HFF-Myc (cell line): Measurements from ENCODE around the gene DLD.

Experiments used
- DNase-seq: peaks from one replicate; pipeline ENCODE4 v3.0.0-alpha.2; 2011; ENCODE audit warnings: low read depth; ENCODE audit errors: extremely low read depth
- H3K4me3 ChIP-seq: replicated peaks from 2 replicates; pipeline ENCODE4 v1.5.1; 2011; ENCODE audit warnings: low read depth, mild to moderate bottlenecking, control low read depth, low read length
- CTCF ChIP-seq: IDR thresholded peaks from 2 replicates; pipeline ENCODE4 v1.5.1; 2012; ENCODE audit warnings: mild to moderate bottlenecking, low read depth, low read length, control low read depth; ENCODE audit errors: missing control alignments

DLD gene

DNA sequence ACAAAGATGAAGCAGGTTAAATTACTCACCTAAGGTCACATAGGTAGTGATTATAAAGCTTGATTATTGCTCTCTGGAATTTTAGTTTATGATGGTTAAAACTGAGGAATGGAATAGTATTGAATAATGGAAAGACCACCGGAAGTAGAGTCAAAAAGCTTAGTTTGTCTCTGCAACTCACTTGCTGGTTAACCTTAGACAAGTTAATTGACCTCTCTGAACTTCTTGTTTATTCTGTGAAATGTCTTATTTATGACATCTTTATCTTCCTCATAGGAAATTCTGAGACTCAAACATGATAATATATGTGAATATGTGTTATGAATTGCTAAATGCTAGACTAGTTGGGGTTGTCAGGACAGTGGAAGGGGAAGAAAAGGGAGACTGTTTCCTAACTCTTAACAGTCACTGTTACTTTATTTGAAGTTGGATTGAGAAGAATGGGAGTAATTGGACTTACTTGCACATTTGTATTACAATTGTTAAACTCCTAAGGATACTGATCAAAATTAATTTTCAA is 9.6 kb downstream of the DLD start:
- no peak overlapping the region for H3K4me3 ChIP-seq
- no peak for DNase-seq
- no peak for TF ChIP-seq CTCF

GRCh38 chr7:107902381-107902780 is 11.4 kb downstream of the DLD start:
- H3K4me3 ChIP-seq = no peak overlapping the region
- TF ChIP-seq CTCF = no peak
- DNase-seq = no peak

GRCh38 chr7:107907790-107908189 is 16.8 kb downstream of the DLD start:
- no peak for DNase-seq
- no peak for TF ChIP-seq CTCF
- no peak overlapping the region for H3K4me3 ChIP-seq

DNA sequence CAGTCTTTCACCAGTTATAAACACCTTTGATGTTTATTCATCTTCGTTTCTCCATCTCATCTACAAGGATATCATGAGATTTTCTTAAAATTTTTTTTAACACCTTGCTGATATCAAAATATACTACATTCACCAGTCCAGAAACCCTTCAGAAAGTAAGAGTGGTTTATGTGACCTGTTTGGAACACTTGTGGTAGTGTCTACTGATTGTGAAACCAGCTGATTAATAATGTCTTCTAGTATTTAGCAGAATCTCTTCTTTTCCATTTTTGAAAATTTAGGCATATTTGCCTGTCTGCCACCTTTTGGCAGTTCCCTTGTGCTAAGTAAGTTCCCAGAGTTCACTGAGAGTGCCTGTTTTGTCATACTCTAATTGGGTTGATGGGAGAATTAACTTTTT is 18.5 kb downstream of the DLD start:
- no peak overlapping the region for H3K4me3 ChIP-seq
- no peak for DNase-seq
- TF ChIP-seq CTCF = no peak

- no peak overlapping the region for H3K4me3 ChIP-seq
- no peak for DNase-seq
- no peak for TF ChIP-seq CTCF
Measured at GRCh38 chr7:107911981-107912380, 21.0 kb downstream of the DLD start.

DNA sequence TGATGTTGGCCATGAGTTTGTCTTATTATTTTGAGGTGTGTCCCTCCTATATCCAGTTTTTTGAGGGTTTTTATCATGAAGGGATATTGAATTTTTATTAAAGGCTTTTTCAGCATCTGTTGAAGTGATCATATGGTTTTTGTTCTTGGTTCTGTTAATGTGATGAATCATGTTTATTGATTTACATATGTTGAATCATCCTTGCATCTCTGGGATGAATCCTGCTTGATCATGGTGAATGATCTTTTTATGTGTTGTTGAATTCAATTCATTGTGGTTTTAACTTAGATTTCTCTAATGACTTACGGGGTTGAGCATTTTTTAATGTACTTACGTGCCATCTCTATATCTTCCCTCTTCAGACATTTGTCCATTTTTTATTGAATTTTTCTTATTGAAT is 22.9 kb downstream of the DLD start:
- no peak for TF ChIP-seq CTCF
- no peak for DNase-seq
- H3K4me3 ChIP-seq = no peak overlapping the region

DNA sequence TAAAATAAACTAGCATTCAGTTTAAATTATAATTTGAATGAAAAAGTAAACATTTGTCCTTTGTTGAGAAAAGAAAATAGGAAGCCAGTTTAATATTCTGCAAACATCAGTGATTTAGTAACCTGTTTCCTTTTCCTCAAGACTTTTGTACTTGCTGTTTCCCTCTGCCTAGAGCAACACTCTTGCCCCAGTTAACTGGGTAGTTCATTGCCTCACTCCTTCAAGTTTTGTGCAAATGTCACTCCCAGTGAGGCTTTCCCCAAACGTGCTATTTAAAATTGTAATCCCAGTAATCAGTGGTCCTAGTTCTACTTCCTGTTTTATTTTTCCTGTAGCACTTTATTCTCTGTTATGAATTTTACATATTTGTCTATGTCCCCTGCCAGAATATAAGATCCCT is 23.8 kb downstream of the DLD start:
- no peak for DNase-seq
- no peak for TF ChIP-seq CTCF
- no peak overlapping the region for H3K4me3 ChIP-seq
